Transverse colon (tissue), 4 donors: ENCODE data around the gene TMEM63B. TPM values are rescaled to one million over a fixed set of nuclear protein-coding genes. Genes with fewer than 3 reads are reported as not detected.

ENCODE experiments used
- DNase-seq: peaks from one replicate; pipeline ENCODE4 v3.0.0-alpha.2; 2019
- H3K27ac ChIP-seq, 4 donors: fragments of 200-600 bp; sonication (generic); 2 replicates each; pipeline ENCODE4 v1.5.1; 2016 to 2018; ENCODE audit warnings: inconsistent platforms in 4 of 4
- H3K27me3 ChIP-seq: fragments of 200-600 bp; sonication (generic); 2 replicates; pipeline ENCODE4 v1.5.1; 2017; ENCODE audit warnings: inconsistent platforms
- H3K36me3 ChIP-seq, 4 donors: fragments of 200-600 bp; sonication (generic); 2 replicates each; pipeline ENCODE4 v1.5.1; 2017 to 2019; ENCODE audit warnings: inconsistent platforms in 4 of 4
- H3K4me1 ChIP-seq, 4 donors: fragments of 200-600 bp; sonication (generic); 2 replicates each; pipeline ENCODE4 v1.5.1; 2017 to 2020; ENCODE audit warnings: inconsistent platforms in 4 of 4
- H3K4me3 ChIP-seq, 4 donors: fragments of 200-600 bp; sonication (generic); 1 replicate in 1 of 4; 2 replicates in 3 of 4; pipeline versions ENCODE4 v1.5.1 to v1.6.1; 2017 to 2019; ENCODE audit warnings: inconsistent platforms in 4 of 4
- H3K9me3 ChIP-seq, 2 donors: fragments of 200-600 bp; sonication (generic); 2 replicates each; pipeline ENCODE4 v1.5.1; 2017 to 2019; ENCODE audit warnings: inconsistent platforms in 2 of 2
- EP300 ChIP-seq: sonication (generic); formaldehyde crosslinking; IDR thresholded peaks from one replicate; pipeline ENCODE4 v1.6.1; 2017; ENCODE audit warnings: antibody characterized with exemption, low read depth
- POLR2A ChIP-seq: fragments of 450-650 bp; IDR thresholded peaks from one replicate; pipeline ENCODE4 v1.6.1; 2016; ENCODE audit warnings: antibody characterized with exemption, mild to moderate bottlenecking, moderate library complexity
- POLR2AphosphoS5 ChIP-seq, 3 donors: sonication (generic); formaldehyde crosslinking; IDR thresholded peaks; one replicate each; pipeline ENCODE4 v1.6.1; 2016; ENCODE audit warnings: antibody characterized with exemption in 3 of 3
- WGBS, 2 donors: methylation state at CpG; one replicate each; pipeline ENCODE4 v1.1.5; 2018; ENCODE audit warnings: low coverage in 1 of 2; 5-methylcytosine and 5-hydroxymethylcytosine counted together
- in situ Hi-C, 4 donors: fragments of 200-750 bp; cut with MboI; loops; one replicate each; pipeline versions ENCODE4 v1.15.0 to v1.15.1; 2017; ENCODE audit warnings: low sequenced_read_pairs in 3 of 4, low pct_ligation_motif_present in 1 of 4, low pct_unique_long_range_greater_than_20kb in 1 of 4
- intact Hi-C: fragments of 100-400 bp; cut with DNase I; formaldehyde crosslinking; loops from one replicate; pipeline ENCODE4 v1.15.1; 2023; ENCODE audit warnings: low total_unique reads
- total RNA-seq, 4 donors: library from RNA; depleted of rRNA; stranded (reverse); fragments of >200 nt; gene quantifications; one replicate each; pipeline ENCODE4 v1.1.0, GENCODE V29; 2016
- TF ChIP-seq, protein P1 (sequence below), 5 experiments: fragments of 200-600 bp in 3 of 5; fragments of 450-650 bp in 2 of 5; sonication (generic) in 3 of 5; IDR thresholded peaks; 1 replicate in 2 of 5; 2 replicates in 3 of 5; pipeline ENCODE4 v1.5.1; 2016 to 2017; ENCODE audit warnings: antibody characterized with exemption in 5 of 5, inconsistent platforms in 3 of 5, mild to moderate bottlenecking in 2 of 5, moderate library complexity in 1 of 5

TMEM63B gene
- total RNA-seq, 4 donors from 2014 or later: 35.0 to 258 (median 89.4) TPM

DNA sequence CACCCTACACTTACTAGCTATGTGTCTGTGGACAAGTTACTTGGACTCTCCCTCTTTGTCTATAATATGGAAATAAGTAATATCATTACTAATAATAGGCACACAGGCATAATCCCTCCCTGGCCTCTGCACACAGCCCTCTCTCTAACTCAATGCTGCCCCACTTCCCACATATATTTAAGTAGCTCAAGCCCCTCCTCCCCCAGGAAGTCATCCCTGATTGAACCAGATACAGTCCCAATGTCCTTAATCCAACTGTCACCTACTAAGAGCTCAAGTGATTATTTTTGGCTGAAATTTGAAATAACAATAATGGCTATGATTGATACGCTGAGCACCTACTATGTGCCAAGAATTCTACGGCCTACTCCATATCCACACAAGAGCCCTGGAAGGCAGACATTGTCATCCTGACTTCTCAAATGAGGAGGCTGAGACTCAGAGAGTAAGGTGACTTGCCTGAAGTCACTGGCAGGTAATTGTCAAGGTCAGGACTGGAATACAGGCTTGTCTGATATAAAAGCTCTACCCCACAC is 29.5 kb upstream of the TMEM63B start:
- H3K27me3 ChIP-seq: no peaks in the 10 kb centered on the region
- 90% methylated on average over 2 of the region's 2 CpGs; no CpG with 5 or more reads in 1 of the 2 donors for WGBS, 2 donors
- H3K9me3 ChIP-seq: no peaks in the 10 kb centered on the region
- DNase-seq: no peak
- in situ Hi-C loops: loop anchor here in 3 of 4 donors (25.0 kb wide), 2 partner anchors 436 to 486 kb away; no protein-coding TSS in a partner anchor
- intact Hi-C loops: no loop called here
- no peak overlapping the region for H3K4me3 ChIP-seq
- no peak overlapping the region for H3K27ac ChIP-seq
- no peaks in the 10 kb centered on the region for H3K36me3 ChIP-seq
- TF ChIP-seq POLR2A (no peak), POLR2AphosphoS5 (IDR thresholded peaks at IDR 0.05) (no peak), EP300 (no peak)
- TF ChIP-seq, protein P1, sequence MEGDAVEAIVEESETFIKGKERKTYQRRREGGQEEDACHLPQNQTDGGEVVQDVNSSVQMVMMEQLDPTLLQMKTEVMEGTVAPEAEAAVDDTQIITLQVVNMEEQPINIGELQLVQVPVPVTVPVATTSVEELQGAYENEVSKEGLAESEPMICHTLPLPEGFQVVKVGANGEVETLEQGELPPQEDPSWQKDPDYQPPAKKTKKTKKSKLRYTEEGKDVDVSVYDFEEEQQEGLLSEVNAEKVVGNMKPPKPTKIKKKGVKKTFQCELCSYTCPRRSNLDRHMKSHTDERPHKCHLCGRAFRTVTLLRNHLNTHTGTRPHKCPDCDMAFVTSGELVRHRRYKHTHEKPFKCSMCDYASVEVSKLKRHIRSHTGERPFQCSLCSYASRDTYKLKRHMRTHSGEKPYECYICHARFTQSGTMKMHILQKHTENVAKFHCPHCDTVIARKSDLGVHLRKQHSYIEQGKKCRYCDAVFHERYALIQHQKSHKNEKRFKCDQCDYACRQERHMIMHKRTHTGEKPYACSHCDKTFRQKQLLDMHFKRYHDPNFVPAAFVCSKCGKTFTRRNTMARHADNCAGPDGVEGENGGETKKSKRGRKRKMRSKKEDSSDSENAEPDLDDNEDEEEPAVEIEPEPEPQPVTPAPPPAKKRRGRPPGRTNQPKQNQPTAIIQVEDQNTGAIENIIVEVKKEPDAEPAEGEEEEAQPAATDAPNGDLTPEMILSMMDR (IDR thresholded peaks at IDR 0.05): no peak
- H3K4me1 ChIP-seq: peaks cover 0 to 16% (median 10%) of the 10 kb centered on the region in 4 donors

DNA sequence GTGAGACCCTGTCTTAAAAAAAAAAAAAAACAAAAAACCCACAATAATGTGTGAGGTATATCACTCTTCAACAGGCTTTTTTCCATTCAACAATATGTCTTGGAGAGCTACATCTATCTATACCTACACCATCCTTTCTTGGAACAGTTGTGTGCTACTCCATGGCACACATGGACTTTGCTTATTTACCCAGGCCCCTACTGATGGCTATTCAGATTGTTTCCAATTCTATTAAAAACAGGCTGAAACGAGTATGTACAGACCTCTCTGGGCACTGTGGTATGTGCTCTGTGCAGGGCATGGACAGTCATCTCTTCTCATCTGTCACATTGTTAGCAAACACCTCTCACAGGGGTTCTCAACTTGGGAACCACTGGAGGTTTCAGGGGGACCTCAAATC is 28.2 kb upstream of the TMEM63B start:
- no peaks in the 10 kb centered on the region for H3K36me3 ChIP-seq
- DNase-seq: no peak
- 38 to 40% methylated on average over 1 of the region's 1 CpG for WGBS, 2 donors
- no peak overlapping the region for H3K27ac ChIP-seq
- intact Hi-C loops (no loop called here), in situ Hi-C loops (loop anchor here in 3 of 4 donors (25.0 kb wide), 2 partner anchors 437 to 487 kb away; no protein-coding TSS in a partner anchor)
- no peaks in the 10 kb centered on the region for H3K27me3 ChIP-seq
- H3K4me3 ChIP-seq: no peak overlapping the region
- TF ChIP-seq, protein P1 (IDR thresholded peaks at IDR 0.05): no peak
- TF ChIP-seq POLR2AphosphoS5 (IDR thresholded peaks at IDR 0.05) (no peak), POLR2A (no peak), EP300 (no peak)
- H3K9me3 ChIP-seq: no peaks in the 10 kb centered on the region
- peaks cover 0 to 14% (median 10%) of the 10 kb centered on the region in 4 donors for H3K4me1 ChIP-seq

DNA sequence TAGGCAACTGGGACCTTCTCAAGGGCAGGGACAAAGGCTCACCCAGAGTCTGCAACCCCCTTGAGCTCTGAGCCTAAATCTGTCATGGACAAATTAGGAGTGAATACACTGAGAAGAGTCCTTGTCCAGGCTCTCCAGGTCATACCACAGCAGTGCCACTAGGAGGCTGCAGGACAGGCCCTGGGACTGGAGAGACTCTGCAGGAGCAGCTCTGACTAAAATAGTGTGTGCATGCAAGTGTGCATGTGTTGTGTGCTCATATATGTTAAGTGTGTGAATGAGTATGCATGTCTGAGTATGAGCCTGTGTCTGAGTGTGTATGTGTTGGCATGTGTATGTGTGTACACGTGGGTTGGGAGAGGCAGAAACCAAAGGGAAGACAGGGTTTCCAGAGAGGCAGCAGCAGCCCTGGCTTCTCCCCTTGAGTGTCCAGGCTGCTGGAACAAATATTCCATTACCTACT is 27.2 kb upstream of the TMEM63B start:
- TF ChIP-seq, protein P1 (IDR thresholded peaks at IDR 0.05): peak; percentile 30 to 66 (median 54)
- TF ChIP-seq EP300: no peak
- Histone ChIP-seq H3K27me3 (no peaks in the 10 kb centered on the region), H3K27ac (no peak overlapping the region), H3K9me3 (no peaks in the 10 kb centered on the region), H3K4me3 (no peak overlapping the region), H3K36me3 (no peaks in the 10 kb centered on the region), H3K4me1 (peaks cover 0 to 6% (median 3%) of the 10 kb centered on the region in 4 donors)
- intact Hi-C loops: no loop called here
- no peak for DNase-seq
- 20 to 50% methylated on average over 1 of the region's 1 CpG for WGBS, 2 donors
- in situ Hi-C loops: loop anchor here in 2 of 4 donors (5.0 kb wide), 1 partner anchor 52 kb away; no protein-coding TSS in a partner anchor

DNA sequence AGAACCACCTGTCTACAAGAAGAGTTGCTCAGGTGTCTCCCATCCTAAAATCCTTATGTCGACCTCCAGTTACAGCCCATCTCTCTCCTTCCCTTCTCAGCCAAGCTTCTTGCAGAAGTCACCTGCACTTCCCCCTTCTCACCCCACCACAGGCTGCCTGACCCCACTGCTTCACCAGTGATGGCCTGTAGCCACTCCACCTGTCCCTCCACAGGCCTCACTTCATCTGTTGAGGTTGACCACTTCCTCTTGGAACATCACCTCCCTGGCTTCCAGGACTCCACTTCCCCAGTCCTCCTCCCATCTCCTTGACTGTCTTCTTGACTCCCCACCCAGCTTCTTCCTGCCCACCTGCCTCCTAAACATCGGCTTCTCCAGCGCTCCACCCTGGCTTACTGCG is 25.5 kb upstream of the TMEM63B start:
- in situ Hi-C loops: loop anchor here in 2 of 4 donors (5.0 kb wide), 1 partner anchor 50 kb away; no protein-coding TSS in a partner anchor
- 86 to 88% methylated on average over 4 of the region's 4 CpGs for WGBS, 2 donors
- no peaks in the 10 kb centered on the region for H3K27me3 ChIP-seq
- DNase-seq: no peak
- peaks cover 0 to 9% (median 0%) of the 10 kb centered on the region in 4 donors for H3K4me1 ChIP-seq
- no peak overlapping the region for H3K4me3 ChIP-seq
- no peaks in the 10 kb centered on the region for H3K9me3 ChIP-seq
- intact Hi-C loops: no loop called here
- H3K27ac ChIP-seq: no peak overlapping the region
- TF ChIP-seq, protein P1 (IDR thresholded peaks at IDR 0.05): no peak
- TF ChIP-seq EP300 (no peak), POLR2A (no peak), POLR2AphosphoS5 (IDR thresholded peaks at IDR 0.05) (no peak)
- no peaks in the 10 kb centered on the region for H3K36me3 ChIP-seq
